Astrocyte (in vitro differentiated cells and primary cell): ENCODE measurements around the gene DCAF6. TPM values are rescaled to one million over a fixed set of nuclear protein-coding genes. Genes with fewer than 3 reads are reported as not detected.
A peak's percentile ranks its signal among the peaks of the same experiment; 100 is the strongest.

ENCODE experiments used
- DNase-seq: peaks from one replicate; pipeline ENCODE4 v3.0.0-alpha.2; 2010; ENCODE audit warnings: low read depth
- FAIRE-seq: peaks from 2 replicates; lab custom pipeline; 2011; peaks lifted over from hg19 to GRCh38; lab: Jason Lieb, UNC
- H2AFZ ChIP-seq: 2 replicates; pipeline ENCODE4 v1.6.0; 2012; ENCODE audit warnings: low read depth, low read length, inconsistent platforms
- H3K27ac ChIP-seq: 2 replicates; pipeline ENCODE4 v1.5.1; 2011; ENCODE audit warnings: low read depth, low read length, inconsistent platforms
- H3K27me3 ChIP-seq: 2 replicates; pipeline ENCODE4 v1.6.0; 2011; ENCODE audit warnings: low read length, inconsistent platforms; ENCODE audit not compliant: insufficient read depth
- H3K36me3 ChIP-seq: 2 replicates; pipeline ENCODE4 v1.5.1; 2011; ENCODE audit warnings: low read length, inconsistent platforms; ENCODE audit not compliant: insufficient read depth
- H3K4me1 ChIP-seq: 2 replicates; pipeline ENCODE4 v1.5.1; 2011; ENCODE audit warnings: low read length, inconsistent platforms; ENCODE audit not compliant: insufficient read depth
- H3K4me2 ChIP-seq: 2 replicates; pipeline ENCODE4 v1.6.0; 2012; ENCODE audit warnings: low read length, inconsistent platforms
- H3K4me3 ChIP-seq: 2 replicates; pipeline ENCODE4 v1.5.1; 2011; ENCODE audit warnings: low read depth, mild to moderate bottlenecking, low read length, inconsistent platforms; ENCODE audit not compliant: insufficient read depth
- H3K79me2 ChIP-seq: 2 replicates; pipeline ENCODE4 v1.6.0; 2012; ENCODE audit warnings: mild to moderate bottlenecking, low read length, inconsistent platforms; ENCODE audit not compliant: insufficient read depth
- H3K9ac ChIP-seq: 2 replicates; pipeline ENCODE4 v1.6.0; 2012; ENCODE audit warnings: mild to moderate bottlenecking, low read length, inconsistent platforms
- H3K9me3 ChIP-seq: 2 replicates; pipeline ENCODE4 v1.5.1; 2012; ENCODE audit warnings: low read depth, mild to moderate bottlenecking, low read length, inconsistent platforms; ENCODE audit not compliant: insufficient read depth
- H4K20me1 ChIP-seq: 2 replicates; pipeline ENCODE4 v1.6.0; 2012; ENCODE audit warnings: low read length, inconsistent platforms; ENCODE audit not compliant: insufficient read depth
- H3K27ac Mint-ChIP-seq: one replicate; pipeline ENCODE4 v1.8.0; 2021; ENCODE audit warnings: mild to moderate bottlenecking, mixed read lengths; ENCODE audit not compliant: unreplicated experiment
- H3K27me3 Mint-ChIP-seq: one replicate; pipeline ENCODE4 v1.8.0; 2021; ENCODE audit warnings: low read depth, mixed read lengths; ENCODE audit not compliant: unreplicated experiment
- H3K36me3 Mint-ChIP-seq: one replicate; pipeline ENCODE4 v1.8.0; 2021; ENCODE audit warnings: low read depth, mixed read lengths; ENCODE audit not compliant: unreplicated experiment
- H3K4me1 Mint-ChIP-seq: one replicate; pipeline ENCODE4 v1.8.0; 2021; ENCODE audit warnings: low read depth, mixed read lengths; ENCODE audit not compliant: unreplicated experiment
- H3K4me3 Mint-ChIP-seq: one replicate; pipeline ENCODE4 v1.8.0; 2021; ENCODE audit warnings: mild to moderate bottlenecking, moderate library complexity, mixed read lengths; ENCODE audit not compliant: unreplicated experiment
- H3K9me3 Mint-ChIP-seq: one replicate; pipeline ENCODE4 v1.8.0; 2021; ENCODE audit warnings: mild to moderate bottlenecking, mixed read lengths; ENCODE audit not compliant: unreplicated experiment
- EZH2 ChIP-seq: IDR thresholded peaks from 2 replicates; pipeline ENCODE4 v1.6.1; 2012; ENCODE audit warnings: mild to moderate bottlenecking, low read length, inconsistent platforms; ENCODE audit not compliant: insufficient read depth
- total RNA-seq: library from RNA; stranded (reverse); gene quantifications from 2 replicates; pipeline ENCODE4 v1.2.1, GENCODE V29; 2021
- TF ChIP-seq, protein P1 (sequence below): IDR thresholded peaks from 2 replicates; pipeline ENCODE4 v1.5.1; 2011; ENCODE audit warnings: low read depth, mild to moderate bottlenecking, inconsistent platforms, low read length, moderate library complexity; ENCODE audit not compliant: insufficient read depth

The DCAF6 gene
- total RNA-seq, 1 donor from 2014 or later: 57.4 TPM

DNA sequence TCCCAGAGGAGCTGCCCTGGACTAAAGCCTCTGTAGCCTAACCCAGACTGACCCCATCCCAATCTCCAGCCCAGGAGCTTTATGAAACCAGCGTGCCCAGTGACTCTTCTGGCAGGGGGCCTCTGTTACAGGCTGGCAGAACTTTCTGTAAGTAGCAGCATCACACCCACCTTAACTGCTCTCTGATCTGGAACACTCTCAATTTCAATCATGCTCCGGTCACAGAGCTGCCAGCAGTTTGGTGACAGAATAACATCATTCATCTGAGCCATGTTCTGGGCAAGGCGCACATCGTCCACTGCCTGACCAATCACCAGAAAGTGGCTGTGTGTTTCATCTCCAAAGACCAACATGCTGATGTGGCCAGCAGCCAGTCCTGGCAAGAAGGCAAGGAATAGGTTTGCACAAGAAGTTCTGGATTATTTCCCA, 37.2 kb upstream of the DCAF6 start:
- peak; percentile 49 for DNase-seq
- no peak overlapping the region for H3K27ac Mint-ChIP-seq
- H3K9me3 Mint-ChIP-seq: no peaks in the 10 kb centered on the region
- peaks cover 3% of the 10 kb centered on the region for H3K27me3 Mint-ChIP-seq
- H3K4me1 ChIP-seq: no peaks in the 10 kb centered on the region
- H3K36me3 Mint-ChIP-seq: no peaks in the 10 kb centered on the region
- no peaks in the 10 kb centered on the region for H3K36me3 ChIP-seq
- H3K9ac ChIP-seq: no peak overlapping the region
- no peaks in the 10 kb centered on the region for H3K79me2 ChIP-seq
- H3K4me2 ChIP-seq: no peak overlapping the region
- H3K4me1 Mint-ChIP-seq: peaks cover 10% of the 10 kb centered on the region
- no peak for TF ChIP-seq EZH2
- no peak overlapping the region for H3K4me3 ChIP-seq
- H3K27ac ChIP-seq: no peak overlapping the region
- H4K20me1 ChIP-seq: no peaks in the 10 kb centered on the region
- FAIRE-seq: no peak
- H3K9me3 ChIP-seq: no peaks in the 10 kb centered on the region
- no peak overlapping the region for H3K4me3 Mint-ChIP-seq
- no peak overlapping the region for H2AFZ ChIP-seq
- H3K27me3 ChIP-seq: no peaks in the 10 kb centered on the region

DNA sequence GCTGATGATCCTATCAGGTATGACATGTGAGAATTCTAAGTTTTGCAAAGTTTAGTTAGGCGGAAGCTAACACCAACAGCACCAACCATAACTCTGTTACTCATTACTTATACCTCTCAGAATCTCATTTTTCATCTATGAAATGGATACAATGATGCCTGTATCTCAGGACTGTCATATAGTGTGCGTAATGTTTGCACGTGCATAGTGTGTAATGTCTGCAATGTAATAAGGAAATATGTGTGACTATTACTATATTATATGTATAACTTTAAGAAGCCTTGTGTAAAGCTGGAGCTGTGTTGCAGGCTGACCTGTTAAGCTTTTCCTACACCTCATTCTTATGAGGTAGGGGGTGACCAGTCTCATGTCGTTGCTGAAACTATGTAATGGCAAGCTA, 35.6 kb upstream of the DCAF6 start:
- H3K4me1 ChIP-seq: peaks cover 7% of the 10 kb centered on the region
- no peaks in the 10 kb centered on the region for H4K20me1 ChIP-seq
- Mint-ChIP-seq H3K36me3 (no peaks in the 10 kb centered on the region), H3K4me1 (peaks cover 22% of the 10 kb centered on the region), H3K27me3 (no peaks in the 10 kb centered on the region), H3K4me3 (no peak overlapping the region), H3K27ac (no peak overlapping the region), H3K9me3 (no peaks in the 10 kb centered on the region)
- no peak overlapping the region for H3K4me3 ChIP-seq
- DNase-seq: no peak
- H3K9me3 ChIP-seq: no peaks in the 10 kb centered on the region
- H3K27ac ChIP-seq: no peak overlapping the region
- TF ChIP-seq, protein P1, sequence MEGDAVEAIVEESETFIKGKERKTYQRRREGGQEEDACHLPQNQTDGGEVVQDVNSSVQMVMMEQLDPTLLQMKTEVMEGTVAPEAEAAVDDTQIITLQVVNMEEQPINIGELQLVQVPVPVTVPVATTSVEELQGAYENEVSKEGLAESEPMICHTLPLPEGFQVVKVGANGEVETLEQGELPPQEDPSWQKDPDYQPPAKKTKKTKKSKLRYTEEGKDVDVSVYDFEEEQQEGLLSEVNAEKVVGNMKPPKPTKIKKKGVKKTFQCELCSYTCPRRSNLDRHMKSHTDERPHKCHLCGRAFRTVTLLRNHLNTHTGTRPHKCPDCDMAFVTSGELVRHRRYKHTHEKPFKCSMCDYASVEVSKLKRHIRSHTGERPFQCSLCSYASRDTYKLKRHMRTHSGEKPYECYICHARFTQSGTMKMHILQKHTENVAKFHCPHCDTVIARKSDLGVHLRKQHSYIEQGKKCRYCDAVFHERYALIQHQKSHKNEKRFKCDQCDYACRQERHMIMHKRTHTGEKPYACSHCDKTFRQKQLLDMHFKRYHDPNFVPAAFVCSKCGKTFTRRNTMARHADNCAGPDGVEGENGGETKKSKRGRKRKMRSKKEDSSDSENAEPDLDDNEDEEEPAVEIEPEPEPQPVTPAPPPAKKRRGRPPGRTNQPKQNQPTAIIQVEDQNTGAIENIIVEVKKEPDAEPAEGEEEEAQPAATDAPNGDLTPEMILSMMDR: no peak
- no peak for TF ChIP-seq EZH2
- no peaks in the 10 kb centered on the region for H3K36me3 ChIP-seq
- no peaks in the 10 kb centered on the region for H3K79me2 ChIP-seq
- H3K9ac ChIP-seq: no peak overlapping the region
- no peaks in the 10 kb centered on the region for H3K27me3 ChIP-seq
- no peak overlapping the region for H3K4me2 ChIP-seq
- H2AFZ ChIP-seq: no peak overlapping the region
- no peak for FAIRE-seq

DNA sequence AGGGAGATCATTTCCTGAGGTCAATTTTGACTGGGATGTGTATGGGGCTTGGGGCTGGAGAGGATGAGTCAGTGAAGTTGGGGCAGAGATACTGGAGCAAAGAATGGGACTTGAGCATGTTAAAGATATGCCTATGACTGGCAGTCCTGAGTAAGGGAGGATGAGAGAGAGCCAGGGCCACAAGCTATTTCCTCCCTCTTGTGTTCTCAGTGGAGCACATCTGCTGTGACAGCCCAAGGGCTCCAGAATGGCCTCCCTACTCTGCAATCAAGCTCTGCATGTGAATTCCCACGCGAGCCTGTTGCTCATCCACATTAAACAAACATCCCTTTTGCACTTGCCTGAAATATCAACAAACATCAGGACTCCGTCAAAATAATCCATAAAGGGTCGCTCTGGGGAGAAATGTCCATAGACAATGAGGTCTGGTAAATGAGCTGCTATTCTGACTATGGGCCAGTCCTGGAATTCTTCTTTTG, 31.8 kb upstream of the DCAF6 start:
- Histone ChIP-seq H3K4me1 (peaks cover 7% of the 10 kb centered on the region), H3K27me3 (no peaks in the 10 kb centered on the region), H3K36me3 (no peaks in the 10 kb centered on the region), H2AFZ (no peak overlapping the region), H4K20me1 (no peaks in the 10 kb centered on the region), H3K9ac (no peak overlapping the region), H3K4me3 (no peak overlapping the region), H3K4me2 (peak overlapping the region; percentile 31), H3K27ac (no peak overlapping the region), H3K79me2 (no peaks in the 10 kb centered on the region), H3K9me3 (no peaks in the 10 kb centered on the region)
- TF ChIP-seq, protein P1: no peak
- no peak for TF ChIP-seq EZH2
- Mint-ChIP-seq H3K9me3 (no peaks in the 10 kb centered on the region), H3K27ac (peak overlapping the region; percentile 75), H3K27me3 (no peaks in the 10 kb centered on the region), H3K4me3 (peak overlapping the region; percentile 6), H3K36me3 (peaks cover 3% of the 10 kb centered on the region), H3K4me1 (peaks cover 22% of the 10 kb centered on the region)
- peak; percentile 74 for DNase-seq
- peak; percentile 96 for FAIRE-seq
